Measurements from ENCODE around the gene COL24A1. TPM values are rescaled to one million over a fixed set of nuclear protein-coding genes. Genes with fewer than 3 reads are reported as not detected.

The COL24A1 gene
- total RNA-seq, 1 experiment from 2014 or later = 0.15 TPM

DNA sequence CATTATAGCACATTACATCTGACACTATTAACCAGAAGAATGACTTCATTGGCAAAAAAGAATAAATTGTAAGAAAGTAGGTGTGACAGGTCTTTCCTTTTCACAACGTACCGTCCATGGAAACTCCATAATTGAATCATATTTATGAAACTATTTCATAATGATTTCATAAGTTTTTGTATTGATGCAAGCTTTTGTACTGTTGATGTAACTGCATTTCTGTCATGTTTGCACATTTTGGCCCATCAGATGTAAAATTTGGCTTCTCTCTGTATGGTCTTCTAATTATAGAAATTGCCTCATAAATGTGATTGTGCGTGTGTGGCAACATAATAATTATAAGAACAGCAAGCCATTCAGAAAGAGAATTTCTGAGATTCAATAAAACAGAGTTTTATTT lies 267.7 kb downstream of the COL24A1 start:
- CTCF ChIA-PET = no interaction called here
- intact Hi-C loops (cut with micrococcal nuclease; ENCODE audit: unreplicated experiment) = loop anchor here (10.0 kb wide), 1 partner anchor 184 kb away; the partner anchor contains the start of gene ZNHIT6
- no peak for DNase-seq (ENCODE audit: low spot score)
- H3K27me3 ChIP-seq (replicated peaks; ENCODE audit: insufficient read depth, low read depth, low read length, poor library complexity) = no peaks in the 10 kb centered on the region
- no peak overlapping the region for H3K27ac ChIP-seq (ENCODE audit: low read depth, low read length, poor library complexity, severe bottlenecking)
- POLR2A ChIA-PET (ENCODE audit: low non-redundant PET) = no interaction called here
- no peaks in the 10 kb centered on the region for H3K4me1 ChIP-seq (ENCODE audit: insufficient read depth, low read length, poor library complexity, severe bottlenecking)
- no peaks in the 10 kb centered on the region for H3K36me3 ChIP-seq (ENCODE audit: insufficient read depth, low read length, poor library complexity, severe bottlenecking)
- H3K4me3 ChIP-seq (ENCODE audit: low read depth, low read length, poor library complexity, severe bottlenecking) = no peak overlapping the region
- TF ChIP-seq, protein P1, sequence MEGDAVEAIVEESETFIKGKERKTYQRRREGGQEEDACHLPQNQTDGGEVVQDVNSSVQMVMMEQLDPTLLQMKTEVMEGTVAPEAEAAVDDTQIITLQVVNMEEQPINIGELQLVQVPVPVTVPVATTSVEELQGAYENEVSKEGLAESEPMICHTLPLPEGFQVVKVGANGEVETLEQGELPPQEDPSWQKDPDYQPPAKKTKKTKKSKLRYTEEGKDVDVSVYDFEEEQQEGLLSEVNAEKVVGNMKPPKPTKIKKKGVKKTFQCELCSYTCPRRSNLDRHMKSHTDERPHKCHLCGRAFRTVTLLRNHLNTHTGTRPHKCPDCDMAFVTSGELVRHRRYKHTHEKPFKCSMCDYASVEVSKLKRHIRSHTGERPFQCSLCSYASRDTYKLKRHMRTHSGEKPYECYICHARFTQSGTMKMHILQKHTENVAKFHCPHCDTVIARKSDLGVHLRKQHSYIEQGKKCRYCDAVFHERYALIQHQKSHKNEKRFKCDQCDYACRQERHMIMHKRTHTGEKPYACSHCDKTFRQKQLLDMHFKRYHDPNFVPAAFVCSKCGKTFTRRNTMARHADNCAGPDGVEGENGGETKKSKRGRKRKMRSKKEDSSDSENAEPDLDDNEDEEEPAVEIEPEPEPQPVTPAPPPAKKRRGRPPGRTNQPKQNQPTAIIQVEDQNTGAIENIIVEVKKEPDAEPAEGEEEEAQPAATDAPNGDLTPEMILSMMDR (conservative IDR thresholded peaks at IDR 0.05; ENCODE audit: low read depth, low read length) = no peak
- no peak for TF ChIP-seq EZH2 (IDR thresholded peaks at IDR 0.05; ENCODE audit: borderline replicate concordance, low read depth, low read length, poor library complexity, severe bottlenecking)
- BruUV-seq (replicated peaks) = no TSS peak
- no peaks in the 10 kb centered on the region for H3K9me3 ChIP-seq (ENCODE audit: low read depth, low read length, poor library complexity, severe bottlenecking)

DNA sequence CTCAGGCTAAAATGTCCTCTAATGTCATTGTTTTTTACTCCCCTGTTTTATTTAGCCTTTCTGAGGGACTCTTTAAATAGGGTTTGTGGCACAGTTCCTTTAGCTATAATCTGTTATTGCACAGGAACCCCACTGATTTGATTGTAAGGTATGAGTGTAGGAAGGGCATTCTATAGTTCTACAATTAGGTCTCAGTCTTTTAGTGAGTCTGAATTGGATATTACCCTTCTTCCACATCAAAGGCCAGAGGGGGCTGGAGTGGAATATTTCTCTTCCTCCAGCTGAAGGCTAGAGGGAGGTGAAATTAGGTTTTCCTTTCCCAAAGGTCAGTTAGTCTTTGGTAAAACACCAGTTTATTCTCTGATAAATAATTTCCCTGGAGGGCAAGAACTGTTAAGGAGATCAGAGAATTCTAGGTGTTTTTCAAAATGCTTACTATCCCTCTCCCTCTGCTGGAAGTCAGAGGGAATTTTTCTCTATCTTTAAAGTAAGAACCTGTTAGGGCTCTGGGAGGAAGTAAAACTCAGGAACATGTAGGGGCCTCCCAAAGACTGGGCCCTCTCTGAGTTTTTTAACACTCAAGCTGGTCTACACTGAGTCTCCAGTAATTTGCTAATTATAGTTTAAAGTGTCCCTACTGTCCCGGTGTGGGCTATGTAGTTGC lies 272.1 kb downstream of the COL24A1 start:
- BruUV-seq (replicated peaks) = no TSS peak
- no peak for TF ChIP-seq EZH2 (IDR thresholded peaks at IDR 0.05; ENCODE audit: borderline replicate concordance, low read depth, low read length, poor library complexity, severe bottlenecking)
- TF ChIP-seq, protein P1 (conservative IDR thresholded peaks at IDR 0.05; ENCODE audit: low read depth, low read length) = peak; percentile 60
- ChIA-PET POLR2A (ENCODE audit: low non-redundant PET) (no interaction called here), CTCF (no interaction called here)
- Histone ChIP-seq H3K4me3 (ENCODE audit: low read depth, low read length, poor library complexity, severe bottlenecking) (no peak overlapping the region), H3K4me1 (ENCODE audit: insufficient read depth, low read length, poor library complexity, severe bottlenecking) (no peaks in the 10 kb centered on the region), H3K27ac (ENCODE audit: low read depth, low read length, poor library complexity, severe bottlenecking) (no peak overlapping the region), H3K36me3 (ENCODE audit: insufficient read depth, low read length, poor library complexity, severe bottlenecking) (no peaks in the 10 kb centered on the region), H3K9me3 (ENCODE audit: low read depth, low read length, poor library complexity, severe bottlenecking) (no peaks in the 10 kb centered on the region), H3K27me3 (replicated peaks; ENCODE audit: insufficient read depth, low read depth, low read length, poor library complexity) (no peaks in the 10 kb centered on the region)
- intact Hi-C loops (cut with micrococcal nuclease; ENCODE audit: unreplicated experiment) = loop anchor here (2.0 to 10.0 kb wide), 2 partner anchors 180 to 576 kb away; partner anchors contain the start of gene ZNHIT6
- DNase-seq (ENCODE audit: low spot score) = peak; percentile 40

DNA sequence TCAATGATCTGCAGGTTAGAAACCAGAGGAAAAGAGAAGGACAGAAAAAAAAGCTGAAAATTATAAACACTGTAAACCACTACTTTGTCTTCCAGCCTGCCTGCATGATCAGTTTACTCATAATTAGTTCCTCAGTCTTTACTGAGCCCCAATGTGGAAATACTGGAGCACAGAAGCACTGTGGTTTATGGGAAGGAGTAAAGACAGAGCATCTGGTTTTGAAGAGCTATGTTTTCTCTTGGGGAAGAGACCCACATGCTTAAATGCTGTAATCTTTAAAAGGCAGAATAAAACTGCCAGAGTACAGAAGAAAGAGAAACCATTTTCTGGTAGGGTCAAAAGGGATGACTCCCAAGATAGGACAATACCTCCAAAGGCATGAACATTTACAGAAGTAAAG lies 289.4 kb downstream of the COL24A1 start:
- no peaks in the 10 kb centered on the region for H3K27me3 ChIP-seq (replicated peaks; ENCODE audit: insufficient read depth, low read depth, low read length, poor library complexity)
- POLR2A ChIA-PET (ENCODE audit: low non-redundant PET) = no interaction called here
- H3K4me3 ChIP-seq (ENCODE audit: low read depth, low read length, poor library complexity, severe bottlenecking) = no peak overlapping the region
- H3K36me3 ChIP-seq (ENCODE audit: insufficient read depth, low read length, poor library complexity, severe bottlenecking) = no peaks in the 10 kb centered on the region
- H3K4me1 ChIP-seq (ENCODE audit: insufficient read depth, low read length, poor library complexity, severe bottlenecking) = no peaks in the 10 kb centered on the region
- no peak for DNase-seq (ENCODE audit: low spot score)
- no TSS peak for BruUV-seq (replicated peaks)
- CTCF ChIA-PET = no interaction called here
- intact Hi-C loops (cut with micrococcal nuclease; ENCODE audit: unreplicated experiment) = no loop called here
- no peaks in the 10 kb centered on the region for H3K9me3 ChIP-seq (ENCODE audit: low read depth, low read length, poor library complexity, severe bottlenecking)
- TF ChIP-seq, protein P1 (conservative IDR thresholded peaks at IDR 0.05; ENCODE audit: low read depth, low read length) = no peak
- TF ChIP-seq EZH2 (IDR thresholded peaks at IDR 0.05; ENCODE audit: borderline replicate concordance, low read depth, low read length, poor library complexity, severe bottlenecking) = no peak
- H3K27ac ChIP-seq (ENCODE audit: low read depth, low read length, poor library complexity, severe bottlenecking) = no peak overlapping the region

All from A673 (cell line).